Adrenal gland (tissue), 5 donors: ENCODE measurements around the gene CHP2.

ENCODE experiments used
- CTCF ChIP-seq, 6 experiments: fragments of 450-650 bp in 4 of 6; fragments of 200-600 bp in 2 of 6; sonication (generic) in 1 of 6; IDR thresholded peaks; 1 replicate in 5 of 6; 2 replicates in 1 of 6; pipeline versions ENCODE4 v1.5.1 to v1.8.0; 2016 to 2021; ENCODE audit warnings: antibody characterized with exemption in 6 of 6, mild to moderate bottlenecking in 2 of 6, moderate library complexity in 1 of 6
- POLR2A ChIP-seq, 2 donors: fragments of 450-650 bp; IDR thresholded peaks; one replicate each; pipeline ENCODE4 v1.6.1; 2017; ENCODE audit warnings: antibody characterized with exemption in 2 of 2, mild to moderate bottlenecking in 2 of 2, moderate library complexity in 1 of 2
- donor health status: DM: no; HTN: no; CAD: no.

GRCh38 chr16:23773339-23773738, 18.5 kb downstream of the CHP2 start:
- TF ChIP-seq CTCF (IDR thresholded peaks at IDR 0.05) (no peak), POLR2A (IDR thresholded peaks at IDR 0.05) (no peak)
